GM18870 (cell line): Measurements from ENCODE around the gene DNAH17.
"Not testable (repeated sequence)": the region's sequence is repeated elsewhere in the genome, so short reads cannot be mapped to it uniquely, and the experiment has no call there.

Source experiments
- ATAC-seq: cut with Tn5 transposase; IDR thresholded peaks from one replicate; pipeline ENCODE4 v1.9.1; 2021; ENCODE audit warnings: moderate library complexity; ENCODE audit not compliant: unreplicated experiment

The DNAH17 gene

GRCh38 chr17:78525511-78526160, 51.6 kb downstream of the DNAH17 start:
- no peak for ATAC-seq

- ATAC-seq = no peak
These were observed 52.2 kb downstream of the DNAH17 start for GRCh38 chr17:78524870-78525510.

- no peak for ATAC-seq
These were observed 53.1 kb downstream of the DNAH17 start for GRCh38 chr17:78523934-78524655.

GRCh38 chr17:78522031-78522809, 55.0 kb downstream of the DNAH17 start:
- ATAC-seq = no peak

- ATAC-seq = no peak
These were observed 59.8 kb downstream of the DNAH17 start for GRCh38 chr17:78517421-78517820.

- ATAC-seq = no peak
These were observed 61.7 kb downstream of the DNAH17 start for GRCh38 chr17:78515480-78515879.

GRCh38 chr17:78514521-78514920, 62.7 kb downstream of the DNAH17 start:
- no peak for ATAC-seq

GRCh38 chr17:78512976-78513375, 64.2 kb downstream of the DNAH17 start:
- no peak for ATAC-seq

- ATAC-seq = no peak
These were observed 66.8 kb downstream of the DNAH17 start for GRCh38 chr17:78510141-78511075.

GRCh38 chr17:78507526-78507925, 69.7 kb downstream of the DNAH17 start:
- no peak for ATAC-seq

GRCh38 chr17:78506454-78507309, 70.5 kb downstream of the DNAH17 start:
- ATAC-seq = no peak

- no peak for ATAC-seq
These were observed 72.9 kb downstream of the DNAH17 start for GRCh38 chr17:78504156-78504925.

GRCh38 chr17:78503388-78503787, 73.8 kb downstream of the DNAH17 start:
- not testable (repeated sequence) for ATAC-seq

- ATAC-seq = no peak
These were observed 74.5 kb downstream of the DNAH17 start for GRCh38 chr17:78502611-78503148.

- ATAC-seq = no peak
These were observed 75.8 kb downstream of the DNAH17 start for GRCh38 chr17:78501241-78502036.

- ATAC-seq = no peak
These were observed 76.4 kb downstream of the DNAH17 start for GRCh38 chr17:78500806-78501205.

- ATAC-seq = no peak
These were observed 77.3 kb downstream of the DNAH17 start for GRCh38 chr17:78499715-78500540.
